Stimulated activated CD4-positive, alpha-beta T cell treated with anti-CD3 and anti-CD28 coated beads, Interleukin-2, amount 100 ng/mL, for 48 hours (primary cell): ENCODE data around the gene OR10G8.
"Not testable (repeated sequence)": the region's sequence is repeated elsewhere in the genome, so short reads cannot be mapped to it uniquely, and the experiment has no call there.

Experiments used
- DNase-seq, 2 donors: peaks; one replicate each; pipeline ENCODE4 v3.0.0-alpha.2; 2020

OR10G8 gene

GRCh38 chr11:124026498-124026897 lies at the start of gene OR10G8:
Gene OR10G8, plus strand, starts transcription at chr11:124026798. Its CDS starts 2,825 bp downstream, at chr11:124029623.
- DNase-seq = no peak

- no peak for DNase-seq
These were observed 48.8 kb upstream of the OR10G8 start, which contains the start of gene OR10S1 for GRCh38 chr11:123977731-123978347. Gene OR10S1, minus strand, starts transcription at chr11:123977781. Its CDS starts 117 bp downstream, at chr11:123977664.

GRCh38 chr11:123979311-123979710 lies 47.3 kb upstream of the OR10G8 start:
- DNase-seq = no peak

GRCh38 chr11:123995119-123995518 lies 31.5 kb upstream of the OR10G8 start, which contains the start of gene OR10G6:
Gene OR10G6, minus strand, starts transcription at chr11:123995161. Its CDS starts 0 bp downstream, at chr11:123995161.
- no peak for DNase-seq

- DNase-seq = no peak
These were observed 13.9 kb upstream of the OR10G8 start, which contains the start of gene OR10G4 for GRCh38 chr11:124012697-124013096. Gene OR10G4, plus strand, starts transcription at chr11:124012997. Its CDS starts 2,578 bp downstream, at chr11:124015575.

- DNase-seq = not testable (repeated sequence)
These were observed 10.8 kb upstream of the OR10G8 start for GRCh38 chr11:124015837-124016236.

GRCh38 chr11:124036666-124037065 lies 10.1 kb downstream of the OR10G8 start:
- no peak for DNase-seq

- no peak for DNase-seq
These were observed 13.0 kb downstream of the OR10G8 start for GRCh38 chr11:124039557-124039956.

GRCh38 chr11:124041254-124041653 lies 14.7 kb downstream of the OR10G8 start, which contains the start of gene OR10G7:
Gene OR10G7, minus strand, starts transcription at chr11:124041325. Its CDS starts 2,324 bp downstream, at chr11:124039001.
- DNase-seq = no peak

GRCh38 chr11:124043420-124043819 lies 16.8 kb downstream of the OR10G8 start:
- no peak for DNase-seq

- DNase-seq = no peak
These were observed 24.1 kb downstream of the OR10G8 start for GRCh38 chr11:124050748-124051147.

- DNase-seq = no peak
These were observed 26.4 kb downstream of the OR10G8 start for GRCh38 chr11:124052966-124053365.

- DNase-seq = no peak
These were observed 42.1 kb downstream of the OR10G8 start for GRCh38 chr11:124068601-124069110.

GRCh38 chr11:124069429-124070401 lies 43.1 kb downstream of the OR10G8 start:
- DNase-seq = peak in 1 of 2 donors; percentile 32

- DNase-seq = peak; percentile 62 to 67
These were observed 44.5 kb downstream of the OR10G8 start for GRCh38 chr11:124070915-124071622.

GRCh38 chr11:124071623-124071948 lies 45.0 kb downstream of the OR10G8 start:
- no peak for DNase-seq

GRCh38 chr11:124072147-124072546 lies 45.5 kb downstream of the OR10G8 start:
- DNase-seq = no peak

GRCh38 chr11:124074554-124074953 lies 48.0 kb downstream of the OR10G8 start:
- no peak for DNase-seq

- DNase-seq = no peak
These were observed 48.9 kb downstream of the OR10G8 start for GRCh38 chr11:124075492-124075840.

- DNase-seq = peak in 1 of 2 donors; percentile 10
These were observed 49.4 kb downstream of the OR10G8 start for GRCh38 chr11:124075841-124076651.

GRCh38 chr11:124077266-124077665 lies 50.7 kb downstream of the OR10G8 start:
- DNase-seq = no peak

- no peak for DNase-seq
These were observed 52.0 kb downstream of the OR10G8 start for GRCh38 chr11:124078591-124078990.
